ENCODE measurements around the gene PRDM16.

GRCh38 chr1:3440711-3441409, 371.9 kb downstream of the PRDM16 start:
- no peak for TF ChIP-seq CTCF (optimal IDR thresholded peaks at IDR 0.05 in 1 of 3, IDR thresholded peaks at IDR 0.05 in 1 of 3, conservative IDR thresholded peaks at IDR 0.05 in 1 of 3; ENCODE audit: extremely low read depth in 1 of 3, insufficient read depth in 2 of 3, low read length in 3 of 3)
- TF ChIP-seq EZH2 (IDR thresholded peaks at IDR 0.05; ENCODE audit: low read length): no peak
